Measurements from ENCODE around the gene OTUD5. TPM values are rescaled to one million over a fixed set of nuclear protein-coding genes. Genes with fewer than 3 reads are reported as not detected.

OTUD5 gene
- total RNA-seq, 1 experiment from 2014 or later: 36.2 TPM

GRCh38 chrX:48924270-48924669 lies 33.1 kb downstream of the OTUD5 start:
- Histone ChIP-seq H3K79me2 (ENCODE audit: low read length) (0 out of 2 replicates have a peak, but pooled peaks cover 8% of the 10 kb centered on the region), H3K9ac (ENCODE audit: low read length) (no peak overlapping the region), H3K9me3 (ENCODE audit: low read length) (no peaks in the 10 kb centered on the region), H3K4me1 (ENCODE audit: low read length) (peaks cover 24% of the 10 kb centered on the region), H3K4me3 (ENCODE audit: low read length) (no peak overlapping the region), H3K27ac (ENCODE audit: low read length) (no peak overlapping the region), H3K9me2 (replicated peaks; ENCODE audit: insufficient read depth, low read length) (no peaks in the 10 kb centered on the region), H4K20me1 (ENCODE audit: insufficient read depth, low read depth, low read length) (no peaks in the 10 kb centered on the region), H2AFZ (ENCODE audit: low read length) (no peak overlapping the region), H3K4me2 (ENCODE audit: low read depth, low read length, poor library complexity, severe bottlenecking) (no peak overlapping the region), H3K27me3 (ENCODE audit: low read length) (no peaks in the 10 kb centered on the region), H3K36me3 (ENCODE audit: insufficient read depth, low read length) (peaks cover 4% of the 10 kb centered on the region; the same call in 1 of the 2 replicates)
- DNase-seq: no peak

GRCh38 chrX:48923771-48924170 lies 33.6 kb downstream of the OTUD5 start:
- H3K27ac ChIP-seq (ENCODE audit: low read length): no peak overlapping the region

GRCh38 chrX:48920718-48921104 lies 36.7 kb downstream of the OTUD5 start:
- no peak overlapping the region for H3K4me3 ChIP-seq (ENCODE audit: low read length)

More at GRCh38 chrX:48923771-48924170, 33.6 kb downstream of the OTUD5 start:
- Histone ChIP-seq H3K4me3 (ENCODE audit: low read length) (no peak overlapping the region), H2AFZ (ENCODE audit: low read length) (no peak overlapping the region), H3K27me3 (ENCODE audit: low read length) (no peaks in the 10 kb centered on the region), H3K9me2 (replicated peaks; ENCODE audit: insufficient read depth, low read length) (no peaks in the 10 kb centered on the region), H4K20me1 (ENCODE audit: insufficient read depth, low read depth, low read length) (no peaks in the 10 kb centered on the region), H3K4me1 (ENCODE audit: low read length) (peaks cover 25% of the 10 kb centered on the region), H3K79me2 (ENCODE audit: low read length) (0 out of 2 replicates have a peak, but pooled peaks cover 8% of the 10 kb centered on the region), H3K36me3 (ENCODE audit: insufficient read depth, low read length) (peaks cover 4% of the 10 kb centered on the region; the same call in 1 of the 2 replicates), H3K4me2 (ENCODE audit: low read depth, low read length, poor library complexity, severe bottlenecking) (no peak overlapping the region), H3K9me3 (ENCODE audit: low read length) (no peaks in the 10 kb centered on the region), H3K9ac (ENCODE audit: low read length) (no peak overlapping the region)
- no peak for DNase-seq

GRCh38 chrX:48919947-48920717 lies 37.3 kb downstream of the OTUD5 start:
- DNase-seq: no peak
- Histone ChIP-seq H3K79me2 (ENCODE audit: low read length) (peaks cover 16% of the 10 kb centered on the region), H3K9me2 (replicated peaks; ENCODE audit: insufficient read depth, low read length) (no peaks in the 10 kb centered on the region), H3K36me3 (ENCODE audit: insufficient read depth, low read length) (peaks cover 7% of the 10 kb centered on the region), H3K9ac (ENCODE audit: low read length) (no peak overlapping the region), H4K20me1 (ENCODE audit: insufficient read depth, low read depth, low read length) (peaks cover 9% of the 10 kb centered on the region; the same call in 1 of the 2 replicates), H3K27ac (ENCODE audit: low read length) (peak overlapping the region; percentile 65), H2AFZ (ENCODE audit: low read length) (no peak overlapping the region), H3K4me1 (ENCODE audit: low read length) (peaks cover 17% of the 10 kb centered on the region), H3K4me3 (ENCODE audit: low read length) (no peak overlapping the region), H3K9me3 (ENCODE audit: low read length) (no peaks in the 10 kb centered on the region), H3K4me2 (ENCODE audit: low read depth, low read length, poor library complexity, severe bottlenecking) (no peak overlapping the region), H3K27me3 (ENCODE audit: low read length) (no peaks in the 10 kb centered on the region)

More at GRCh38 chrX:48920718-48921104, 36.7 kb downstream of the OTUD5 start:
- Histone ChIP-seq H3K4me1 (ENCODE audit: low read length) (peaks cover 17% of the 10 kb centered on the region), H4K20me1 (ENCODE audit: insufficient read depth, low read depth, low read length) (peaks cover 9% of the 10 kb centered on the region; the same call in 1 of the 2 replicates), H3K4me2 (ENCODE audit: low read depth, low read length, poor library complexity, severe bottlenecking) (no peak overlapping the region), H2AFZ (ENCODE audit: low read length) (no peak overlapping the region), H3K9me2 (replicated peaks; ENCODE audit: insufficient read depth, low read length) (no peaks in the 10 kb centered on the region), H3K9me3 (ENCODE audit: low read length) (no peaks in the 10 kb centered on the region), H3K27ac (ENCODE audit: low read length) (peak overlapping the region; percentile 65), H3K27me3 (ENCODE audit: low read length) (no peaks in the 10 kb centered on the region), H3K79me2 (ENCODE audit: low read length) (peaks cover 16% of the 10 kb centered on the region), H3K36me3 (ENCODE audit: insufficient read depth, low read length) (peaks cover 3% of the 10 kb centered on the region), H3K9ac (ENCODE audit: low read length) (no peak overlapping the region)
- no peak for DNase-seq

DNA sequence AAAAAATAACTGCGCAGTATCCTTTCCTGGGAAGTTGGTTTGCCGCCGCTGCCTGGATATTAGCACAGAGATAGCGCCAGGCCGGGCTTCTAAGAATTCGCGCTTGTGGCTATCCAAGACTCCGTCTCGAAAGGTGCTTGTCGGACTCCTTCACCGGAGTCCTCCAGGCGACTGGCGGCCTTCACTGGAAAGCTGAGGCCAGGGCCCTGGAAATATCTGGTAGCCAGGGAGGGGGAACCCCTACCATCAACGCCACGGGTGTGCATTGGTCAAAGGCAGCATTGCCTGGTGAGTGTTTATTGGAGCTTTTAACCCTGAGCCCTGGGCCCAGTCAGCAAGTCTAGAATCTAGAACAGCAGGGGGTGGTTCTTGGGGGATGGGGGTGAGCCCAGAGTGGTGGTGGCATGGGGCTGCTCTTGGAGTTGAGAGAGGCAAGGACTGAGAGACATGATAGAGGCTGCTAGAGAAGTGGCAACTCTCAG lies 38.0 kb downstream of the OTUD5 start:
- Histone ChIP-seq H3K36me3 (ENCODE audit: insufficient read depth, low read length) (peaks cover 7% of the 10 kb centered on the region), H3K4me2 (ENCODE audit: low read depth, low read length, poor library complexity, severe bottlenecking) (no peak overlapping the region), H3K9me3 (ENCODE audit: low read length) (no peaks in the 10 kb centered on the region), H3K79me2 (ENCODE audit: low read length) (peaks cover 16% of the 10 kb centered on the region), H3K4me3 (ENCODE audit: low read length) (0 out of 2 replicates have a peak overlapping the region, but pooled peaks have one; percentile 24), H2AFZ (ENCODE audit: low read length) (no peak overlapping the region), H3K9ac (ENCODE audit: low read length) (no peak overlapping the region), H3K9me2 (replicated peaks; ENCODE audit: insufficient read depth, low read length) (no peaks in the 10 kb centered on the region), H3K4me1 (ENCODE audit: low read length) (peaks cover 17% of the 10 kb centered on the region), H3K27me3 (ENCODE audit: low read length) (no peaks in the 10 kb centered on the region), H3K27ac (ENCODE audit: low read length) (peak overlapping the region; percentile 65), H4K20me1 (ENCODE audit: insufficient read depth, low read depth, low read length) (peaks cover 9% of the 10 kb centered on the region; the same call in 1 of the 2 replicates)
- DNase-seq: no peak

GRCh38 chrX:48918643-48919340 lies 38.6 kb downstream of the OTUD5 start, which contains the start of gene PIM2:
TSS of gene PIM2 (minus strand) at chrX:48919024. CDS start at chrX:48918834, 190 bp downstream.
- Histone ChIP-seq H3K27me3 (ENCODE audit: low read length) (no peaks in the 10 kb centered on the region), H3K4me3 (ENCODE audit: low read length) (peak within 1 kb of the TSS; percentile 72), H3K36me3 (ENCODE audit: insufficient read depth, low read length) (peaks cover 7% of the 10 kb centered on the region; the same call in 1 of the 2 replicates), H3K9me3 (ENCODE audit: low read length) (no peaks in the 10 kb centered on the region), H2AFZ (ENCODE audit: low read length) (no peak within 1 kb of the TSS), H3K27ac (ENCODE audit: low read length) (peak within 1 kb of the TSS; percentile 84), H3K4me2 (ENCODE audit: low read depth, low read length, poor library complexity, severe bottlenecking) (peak within 1 kb of the TSS; percentile 68), H3K4me1 (ENCODE audit: low read length) (peaks cover 17% of the 10 kb centered on the region), H3K9me2 (replicated peaks; ENCODE audit: insufficient read depth, low read length) (no peaks in the 10 kb centered on the region), H4K20me1 (ENCODE audit: insufficient read depth, low read depth, low read length) (peaks cover 9% of the 10 kb centered on the region; the same call in 1 of the 2 replicates), H3K9ac (ENCODE audit: low read length) (peak within 1 kb of the TSS; percentile 83), H3K79me2 (ENCODE audit: low read length) (peaks cover 16% of the 10 kb centered on the region)
- peak; percentile 95 for DNase-seq

- Histone ChIP-seq H3K4me1 (ENCODE audit: low read length) (peaks cover 17% of the 10 kb centered on the region), H3K27me3 (ENCODE audit: low read length) (no peaks in the 10 kb centered on the region), H2AFZ (ENCODE audit: low read length) (no peak overlapping the region)
Measured at GRCh38 chrX:48918301-48918642, 39.1 kb downstream of the OTUD5 start.

More at GRCh38 chrX:48918301-48918642, 39.1 kb downstream of the OTUD5 start:
- Histone ChIP-seq H3K79me2 (ENCODE audit: low read length) (peaks cover 16% of the 10 kb centered on the region), H3K9ac (ENCODE audit: low read length) (peak overlapping the region; percentile 83), H3K4me3 (ENCODE audit: low read length) (peak overlapping the region; percentile 72), H3K9me3 (ENCODE audit: low read length) (no peaks in the 10 kb centered on the region), H3K27ac (ENCODE audit: low read length) (peak overlapping the region; percentile 84), H3K9me2 (replicated peaks; ENCODE audit: insufficient read depth, low read length) (no peaks in the 10 kb centered on the region), H3K4me2 (ENCODE audit: low read depth, low read length, poor library complexity, severe bottlenecking) (peak overlapping the region; percentile 65), H3K36me3 (ENCODE audit: insufficient read depth, low read length) (peaks cover 7% of the 10 kb centered on the region; the same call in 1 of the 2 replicates), H4K20me1 (ENCODE audit: insufficient read depth, low read depth, low read length) (peaks cover 9% of the 10 kb centered on the region; the same call in 1 of the 2 replicates)
- DNase-seq: no peak

Data from Karpas-422 (cell line).